ENCODE measurements around the gene USP26. TPM values are rescaled to one million over a fixed set of nuclear protein-coding genes. Genes with fewer than 3 reads are reported as not detected.

USP26 gene
- total and polyA plus RNA-seq, 2 donors (not counting 3 experiments of a cell fraction or from before 2014, with no cell fraction given) = not detected

DNA sequence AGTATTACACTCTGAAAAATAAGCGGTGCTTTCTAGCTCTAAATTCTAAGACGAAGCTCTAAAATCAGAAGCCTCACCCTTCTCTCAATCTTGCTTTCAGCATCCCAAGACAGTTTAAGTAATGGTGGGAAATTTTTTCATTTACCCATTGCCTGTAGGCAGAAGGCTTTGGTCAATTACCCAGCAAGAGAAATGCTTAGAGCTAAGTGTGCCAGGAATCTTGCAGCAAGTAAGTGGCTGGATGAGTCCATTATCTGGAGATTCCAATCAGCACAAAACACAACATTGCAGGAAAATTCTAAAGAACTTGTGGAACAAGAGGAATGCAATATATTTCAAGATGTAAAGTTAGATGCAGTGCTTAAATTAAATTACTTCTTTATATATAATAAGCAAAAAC, 28.4 kb downstream of the USP26 start:
- H3K36me3 ChIP-seq (ENCODE audit: control insufficient read depth in 2 of 2, extremely low read depth in 1 of 2, insufficient read depth in 2 of 2, low read length in 2 of 2) = no peaks in the 10 kb centered on the region
- no peak overlapping the region for H2AFZ ChIP-seq (ENCODE audit: low read depth, low read length)
- POLR2A ChIA-PET = no interaction called here
- no peak overlapping the region for H3K27ac ChIP-seq (ENCODE audit: insufficient read depth, low read depth, low read length)
- intact Hi-C loops (cut with micrococcal nuclease) (no loop called here), dilution Hi-C loops (cut with MboI; ENCODE audit: extremely low pct_ligation_motif_present, low sequenced_read_pairs) (no loop called here)
- no peak overlapping the region for H3K9ac ChIP-seq (replicated peaks; ENCODE audit: extremely low read depth, insufficient read depth, low read length)
- no peak for DNase-seq (ENCODE audit: low read depth, low spot score)
- no TSS peak for BruUV-seq (replicated peaks)
- H4K20me1 ChIP-seq (replicated peaks; ENCODE audit: control insufficient read depth, extremely low read depth, insufficient read depth, low read length) = no peaks in the 10 kb centered on the region
- no peaks in the 10 kb centered on the region for H3K79me2 ChIP-seq (ENCODE audit: control insufficient read depth, insufficient read depth, low read length)
- CTCF ChIA-PET = no interaction called here
- H3K27me3 ChIP-seq (ENCODE audit: control insufficient read depth in 2 of 2, insufficient read depth in 2 of 2, low read length in 2 of 2) = no peaks in the 10 kb centered on the region
- H3K4me3 ChIP-seq (replicated peaks in 1 of 3; ENCODE audit: insufficient read depth in 1 of 3, low read depth in 1 of 3, low read length in 3 of 3) = no peak overlapping the region
- no peak overlapping the region for H3K4me2 ChIP-seq (ENCODE audit: insufficient read depth, low read length)
- no peaks in the 10 kb centered on the region for H3K9me3 ChIP-seq (replicated peaks; ENCODE audit: control insufficient read depth, insufficient read depth, low read length)
- no peaks in the 10 kb centered on the region for H3K4me1 ChIP-seq (ENCODE audit: control insufficient read depth, extremely low read depth, insufficient read depth, low read length)
- no peak for FAIRE-seq
- TF ChIP-seq GATA2 (IDR thresholded peaks at IDR 0.05; ENCODE audit: insufficient read depth, insufficient read length, low read depth, low read length) (no peak), EZH2 (IDR thresholded peaks at IDR 0.05; ENCODE audit: borderline replicate concordance, low read depth, low read length, severe bottlenecking) (no peak), POLR2AphosphoS5 (IDR thresholded peaks at IDR 0.05; ENCODE audit: insufficient read depth, low read depth, low read length) (no peak), MYC (IDR thresholded peaks at IDR 0.05; ENCODE audit: low read depth, low read length) (no peak), POLR2A (IDR thresholded peaks at IDR 0.05; ENCODE audit: low read depth, low read length) (no peak), JUN (IDR thresholded peaks at IDR 0.05; ENCODE audit: borderline replicate concordance, insufficient read depth, insufficient read length, low read depth) (no peak), FOS (IDR thresholded peaks at IDR 0.05; ENCODE audit: borderline replicate concordance, insufficient read depth, low read length) (no peak)
- TF ChIP-seq, protein P1, sequence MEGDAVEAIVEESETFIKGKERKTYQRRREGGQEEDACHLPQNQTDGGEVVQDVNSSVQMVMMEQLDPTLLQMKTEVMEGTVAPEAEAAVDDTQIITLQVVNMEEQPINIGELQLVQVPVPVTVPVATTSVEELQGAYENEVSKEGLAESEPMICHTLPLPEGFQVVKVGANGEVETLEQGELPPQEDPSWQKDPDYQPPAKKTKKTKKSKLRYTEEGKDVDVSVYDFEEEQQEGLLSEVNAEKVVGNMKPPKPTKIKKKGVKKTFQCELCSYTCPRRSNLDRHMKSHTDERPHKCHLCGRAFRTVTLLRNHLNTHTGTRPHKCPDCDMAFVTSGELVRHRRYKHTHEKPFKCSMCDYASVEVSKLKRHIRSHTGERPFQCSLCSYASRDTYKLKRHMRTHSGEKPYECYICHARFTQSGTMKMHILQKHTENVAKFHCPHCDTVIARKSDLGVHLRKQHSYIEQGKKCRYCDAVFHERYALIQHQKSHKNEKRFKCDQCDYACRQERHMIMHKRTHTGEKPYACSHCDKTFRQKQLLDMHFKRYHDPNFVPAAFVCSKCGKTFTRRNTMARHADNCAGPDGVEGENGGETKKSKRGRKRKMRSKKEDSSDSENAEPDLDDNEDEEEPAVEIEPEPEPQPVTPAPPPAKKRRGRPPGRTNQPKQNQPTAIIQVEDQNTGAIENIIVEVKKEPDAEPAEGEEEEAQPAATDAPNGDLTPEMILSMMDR (IDR thresholded peaks at IDR 0.05; ENCODE audit: extremely low read depth in 1 of 2, insufficient read depth in 1 of 2, low read depth in 1 of 2, low read length in 2 of 2) = no peak
- TF ChIP-seq, protein P2, sequence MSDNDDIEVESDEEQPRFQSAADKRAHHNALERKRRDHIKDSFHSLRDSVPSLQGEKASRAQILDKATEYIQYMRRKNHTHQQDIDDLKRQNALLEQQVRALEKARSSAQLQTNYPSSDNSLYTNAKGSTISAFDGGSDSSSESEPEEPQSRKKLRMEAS (IDR thresholded peaks at IDR 0.05; ENCODE audit: insufficient read depth, insufficient read length) = no peak
- H3K9me1 ChIP-seq (replicated peaks; ENCODE audit: control insufficient read depth, extremely low read depth, insufficient read depth, low read length) = no peaks in the 10 kb centered on the region
